VCaP (cell line): ENCODE data around the gene APELA.
"Not testable (repeated sequence)": the region's sequence is repeated elsewhere in the genome, so short reads cannot be mapped to it uniquely, and the experiment has no call there.

ENCODE experiments used
- H3K27ac ChIP-seq: fragments of 450-650 bp; 2 replicates; pipeline ENCODE4 v1.5.1; 2017
- CTCF ChIP-seq: fragments of 450-650 bp; conservative IDR thresholded peaks from 2 replicates; pipeline ENCODE4 v1.5.1; 2017; ENCODE audit warnings: mild to moderate bottlenecking, moderate library complexity

The APELA gene

GRCh38 chr4:164894702-164895101, 17.7 kb downstream of the APELA start:
- TF ChIP-seq CTCF, result no peak

GRCh38 chr4:164902608-164903007, 25.6 kb downstream of the APELA start:
- H3K27ac ChIP-seq, result no peak overlapping the region
- TF ChIP-seq CTCF, result no peak

More at GRCh38 chr4:164894702-164895101, 17.7 kb downstream of the APELA start:
- H3K27ac ChIP-seq, result no peak overlapping the region

GRCh38 chr4:164904336-164904735, 27.4 kb downstream of the APELA start:
- no peak for TF ChIP-seq CTCF
- no peak overlapping the region for H3K27ac ChIP-seq

- no peak for TF ChIP-seq CTCF
- no peak overlapping the region for H3K27ac ChIP-seq
These were observed 28.0 kb downstream of the APELA start for GRCh38 chr4:164904941-164905340.

- H3K27ac ChIP-seq, result no peak overlapping the region
- TF ChIP-seq CTCF, result no peak
These were observed 29.4 kb downstream of the APELA start for GRCh38 chr4:164906368-164906767.

- peak; percentile 40; the same call in 1 of the 2 replicates for TF ChIP-seq CTCF
- H3K27ac ChIP-seq, result not testable (repeated sequence)
These were observed 36.5 kb downstream of the APELA start for GRCh38 chr4:164913506-164913905.

- no peak for TF ChIP-seq CTCF
- no peak overlapping the region for H3K27ac ChIP-seq
These were observed 42.0 kb downstream of the APELA start for GRCh38 chr4:164918956-164919355.
